ENCODE measurements around the gene CRKL. TPM values are rescaled to one million over a fixed set of nuclear protein-coding genes. Genes with fewer than 3 reads are reported as not detected.

The CRKL gene
- total RNA-seq, 1 donor from 2014 or later: 53.6 TPM

DNA sequence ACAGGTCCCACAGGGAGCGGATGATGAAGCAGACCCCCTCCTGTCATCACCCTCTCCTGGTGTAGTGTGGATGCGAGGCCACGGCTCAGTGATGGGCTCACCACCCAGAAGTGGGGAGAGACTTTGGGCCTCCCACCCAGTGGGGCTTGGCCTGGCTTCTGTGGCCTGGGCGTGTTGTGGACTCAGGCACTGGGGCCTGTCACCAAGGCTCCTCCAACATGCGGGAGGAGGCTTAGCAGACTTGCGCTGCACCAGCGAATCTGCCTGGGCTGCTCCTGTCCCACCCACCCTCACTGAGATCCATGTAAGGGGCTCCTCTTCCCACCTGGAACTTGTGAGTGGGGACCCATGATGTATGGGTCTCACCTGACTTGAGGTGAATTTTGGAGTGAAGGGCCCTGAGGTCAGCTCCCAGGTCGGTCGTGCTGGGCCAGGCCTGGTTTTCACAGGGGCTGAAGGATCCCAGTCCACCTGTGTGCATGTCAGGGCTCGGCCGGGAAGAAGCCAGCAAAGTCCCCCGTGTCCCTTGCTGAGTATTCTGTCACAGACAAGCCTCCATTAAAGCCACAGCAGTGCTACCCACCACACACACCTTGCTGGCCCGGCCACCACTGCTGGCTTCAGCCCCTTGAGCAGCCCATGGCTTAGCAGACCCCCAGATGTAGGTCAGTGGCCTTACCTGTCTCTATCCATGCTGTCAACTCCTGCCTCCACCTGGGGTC is 80.5 kb downstream of the CRKL start:
- no peak overlapping the region for H3K4me3 ChIP-seq (ENCODE audit: low read depth, low read length)
- DNase-seq (ENCODE audit: low read depth): no peak
- TF ChIP-seq, protein P1, sequence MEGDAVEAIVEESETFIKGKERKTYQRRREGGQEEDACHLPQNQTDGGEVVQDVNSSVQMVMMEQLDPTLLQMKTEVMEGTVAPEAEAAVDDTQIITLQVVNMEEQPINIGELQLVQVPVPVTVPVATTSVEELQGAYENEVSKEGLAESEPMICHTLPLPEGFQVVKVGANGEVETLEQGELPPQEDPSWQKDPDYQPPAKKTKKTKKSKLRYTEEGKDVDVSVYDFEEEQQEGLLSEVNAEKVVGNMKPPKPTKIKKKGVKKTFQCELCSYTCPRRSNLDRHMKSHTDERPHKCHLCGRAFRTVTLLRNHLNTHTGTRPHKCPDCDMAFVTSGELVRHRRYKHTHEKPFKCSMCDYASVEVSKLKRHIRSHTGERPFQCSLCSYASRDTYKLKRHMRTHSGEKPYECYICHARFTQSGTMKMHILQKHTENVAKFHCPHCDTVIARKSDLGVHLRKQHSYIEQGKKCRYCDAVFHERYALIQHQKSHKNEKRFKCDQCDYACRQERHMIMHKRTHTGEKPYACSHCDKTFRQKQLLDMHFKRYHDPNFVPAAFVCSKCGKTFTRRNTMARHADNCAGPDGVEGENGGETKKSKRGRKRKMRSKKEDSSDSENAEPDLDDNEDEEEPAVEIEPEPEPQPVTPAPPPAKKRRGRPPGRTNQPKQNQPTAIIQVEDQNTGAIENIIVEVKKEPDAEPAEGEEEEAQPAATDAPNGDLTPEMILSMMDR (conservative IDR thresholded peaks at IDR 0.05; ENCODE audit: low read depth, low read length): no peak

DNA sequence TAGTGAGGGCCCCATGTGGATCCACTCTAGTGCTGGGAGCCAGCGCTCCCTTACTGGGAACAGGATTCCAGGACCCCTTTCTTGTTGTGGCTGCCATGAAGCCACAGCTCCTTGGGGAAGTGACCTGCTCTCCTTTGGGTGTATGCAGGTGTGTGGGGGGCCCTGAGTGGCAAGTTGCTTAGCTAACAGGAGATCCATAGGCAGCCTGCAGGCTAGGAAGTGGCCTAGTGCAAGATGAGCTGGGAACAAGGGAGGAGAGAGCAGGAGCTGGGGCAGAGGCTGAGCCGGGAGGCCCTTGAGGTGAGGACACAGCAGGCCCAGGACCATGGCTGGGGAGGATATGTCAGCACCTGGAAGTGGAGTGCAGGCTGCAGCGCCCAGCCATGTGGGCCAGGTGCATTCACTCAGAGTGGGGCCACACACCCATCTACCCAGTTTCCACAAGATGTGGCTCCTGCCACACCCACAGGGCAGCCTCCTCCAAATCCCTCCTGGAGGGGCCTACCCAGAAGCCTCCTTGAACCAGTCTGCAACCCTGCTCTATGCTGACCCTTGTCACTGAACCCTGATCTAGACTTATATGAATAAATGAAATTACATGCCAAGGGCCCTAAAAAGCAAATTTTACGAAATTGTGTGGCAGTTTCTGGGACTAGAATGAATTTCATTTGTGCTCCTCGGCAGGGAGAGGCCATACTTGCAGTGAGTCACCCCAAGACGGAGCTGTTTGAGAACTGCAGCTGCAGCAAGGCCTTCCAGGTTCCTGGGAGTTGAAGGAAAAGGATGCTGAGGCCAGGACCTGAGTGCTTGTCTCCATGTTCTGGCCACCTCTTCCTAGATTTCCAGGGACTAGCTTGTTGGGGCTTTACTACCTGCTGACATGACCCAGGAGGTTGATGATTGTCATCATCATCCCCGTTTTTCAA is 81.5 kb downstream of the CRKL start:
- TF ChIP-seq, protein P1 (conservative IDR thresholded peaks at IDR 0.05; ENCODE audit: low read depth, low read length): no peak
- no peak for DNase-seq (ENCODE audit: low read depth)
- H3K4me3 ChIP-seq (ENCODE audit: low read depth, low read length): no peak overlapping the region

DNA sequence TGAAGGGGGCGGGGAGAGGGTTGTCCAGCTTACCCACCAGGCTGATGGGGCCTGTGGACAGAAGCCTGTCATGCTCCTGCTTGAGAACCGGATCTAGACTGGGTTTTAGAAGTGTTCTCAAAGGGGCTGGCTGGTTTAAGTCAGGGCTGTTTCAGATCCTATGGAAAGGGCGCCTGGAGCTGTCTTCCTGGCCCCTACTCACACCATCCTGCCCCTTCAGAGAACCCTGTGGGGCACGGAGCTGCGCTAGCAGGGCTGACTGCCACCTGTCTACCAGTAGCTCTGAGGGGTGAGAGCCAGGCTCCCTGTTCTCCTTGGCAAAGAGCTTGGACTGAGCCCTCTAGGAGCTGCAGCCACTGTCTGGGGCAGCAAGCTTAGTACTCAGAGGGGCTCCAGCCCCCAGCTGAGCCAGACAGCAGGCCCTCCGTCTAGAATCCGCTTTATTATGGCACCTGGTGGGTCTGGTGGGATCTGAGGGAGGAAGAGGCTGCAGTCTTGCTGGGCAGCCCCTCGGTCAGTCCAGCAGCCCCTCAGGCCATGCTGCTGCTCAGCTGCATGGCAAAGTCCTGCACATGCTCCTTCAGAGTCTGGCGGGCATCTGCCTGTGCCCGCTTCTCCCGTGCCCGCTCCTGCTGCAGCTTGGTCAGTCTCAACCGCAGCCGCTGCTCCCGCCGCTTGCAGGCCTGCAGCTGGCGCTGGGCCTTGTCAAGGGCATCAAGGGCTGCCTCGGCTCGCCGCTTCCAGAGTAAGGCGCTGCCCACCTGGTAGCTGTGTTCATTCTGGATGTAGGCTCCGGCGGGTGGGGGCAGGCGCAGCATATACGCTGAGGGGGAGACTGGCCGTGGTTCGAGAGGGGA is 82.4 kb downstream of the CRKL start:
- H3K4me3 ChIP-seq (ENCODE audit: low read depth, low read length): no peak overlapping the region
- TF ChIP-seq, protein P1 (conservative IDR thresholded peaks at IDR 0.05; ENCODE audit: low read depth, low read length): no peak
- DNase-seq (ENCODE audit: low read depth): no peak

DNA sequence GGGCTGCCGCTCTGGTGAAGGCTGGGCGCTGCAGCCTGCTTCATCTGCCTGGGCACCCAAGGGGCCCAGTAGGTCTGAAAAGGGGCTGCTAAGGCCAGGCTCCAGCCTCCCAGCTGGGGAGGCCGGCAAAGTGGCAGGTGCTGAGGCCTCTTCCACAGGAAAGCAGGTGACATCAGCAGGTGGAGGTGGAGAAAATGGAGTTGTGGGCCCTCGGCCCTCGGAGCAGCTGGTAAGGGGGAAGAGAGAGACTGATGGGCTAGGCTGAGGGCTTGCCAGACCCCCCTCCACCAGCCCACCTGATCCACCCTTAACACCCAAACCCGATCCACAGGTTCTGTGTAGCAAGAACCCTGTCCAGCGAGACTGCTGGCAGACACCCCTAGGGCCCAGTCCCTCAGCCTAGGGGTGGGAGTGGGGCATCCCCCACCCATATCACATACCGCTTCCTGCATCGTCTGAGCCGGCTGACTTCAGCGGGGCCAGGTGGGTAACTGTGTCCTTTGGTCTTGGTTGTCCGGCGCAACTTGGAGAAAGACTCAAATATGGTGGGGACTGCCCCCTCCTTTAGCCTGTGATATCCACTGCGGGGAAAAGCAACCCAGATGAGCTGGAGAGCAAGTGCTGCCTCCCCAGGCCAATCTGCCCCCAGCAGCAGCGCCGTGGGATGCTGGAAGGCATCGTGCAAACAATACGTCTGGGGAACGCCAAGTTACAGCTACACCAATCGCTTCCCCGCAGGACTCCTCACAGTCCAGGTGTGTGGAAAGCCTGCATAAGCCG is 83.2 kb downstream of the CRKL start:
- peak overlapping the region; percentile 78 for H3K4me3 ChIP-seq (ENCODE audit: low read depth, low read length)
- no peak for DNase-seq (ENCODE audit: low read depth)
- TF ChIP-seq, protein P1 (conservative IDR thresholded peaks at IDR 0.05; ENCODE audit: low read depth, low read length): no peak

DNA sequence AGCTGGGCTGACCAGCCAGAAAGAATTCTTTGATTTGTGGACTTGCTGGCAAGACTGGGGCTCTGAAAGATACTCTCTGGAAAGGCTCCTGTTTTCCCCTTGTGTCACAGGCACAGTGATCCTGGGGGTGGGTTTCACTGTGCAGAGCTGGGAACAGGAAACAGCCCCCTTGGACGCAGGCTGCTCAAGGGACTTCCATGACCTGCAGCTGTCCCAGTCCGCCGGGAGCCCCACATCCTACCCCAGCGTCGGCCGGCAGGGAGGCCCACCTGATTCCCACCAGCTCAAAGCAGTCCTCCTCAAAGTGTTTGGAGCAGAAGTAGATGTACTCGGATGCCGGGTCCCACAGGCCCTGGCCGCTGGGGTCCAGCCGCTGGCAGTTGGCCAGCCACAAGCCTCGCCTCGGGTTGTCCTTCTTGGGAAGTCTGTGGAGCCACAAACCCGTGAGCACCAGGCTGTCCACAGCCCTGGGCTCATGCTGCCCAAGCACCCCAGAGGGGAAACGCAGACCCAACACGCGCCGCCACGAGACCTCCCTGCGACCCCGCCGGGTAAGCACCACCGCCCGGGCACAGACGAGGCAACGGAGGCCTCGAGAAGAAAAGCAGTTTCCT is 83.9 kb downstream of the CRKL start:
- TF ChIP-seq, protein P1 (conservative IDR thresholded peaks at IDR 0.05; ENCODE audit: low read depth, low read length): no peak
- peak overlapping the region; percentile 78 for H3K4me3 ChIP-seq (ENCODE audit: low read depth, low read length)
- DNase-seq (ENCODE audit: low read depth): no peak

Measured in epithelial cell of proximal tubule (primary cell).